Peyer's patch (tissue), 4 donors: ENCODE results near the gene RNGTT.

ENCODE experiments used
- CTCF ChIP-seq, 6 experiments: fragments of 450-650 bp in 4 of 6; fragments of 200-600 bp in 2 of 6; sonication (generic) in 1 of 6; IDR thresholded peaks; one replicate each; pipeline ENCODE4 v1.5.1; 2017 to 2019; ENCODE audit warnings: antibody characterized with exemption in 6 of 6, mild to moderate bottlenecking in 3 of 6, moderate library complexity in 1 of 6
- POLR2A ChIP-seq, 2 donors: fragments of 450-650 bp; IDR thresholded peaks; one replicate each; pipeline ENCODE4 v1.5.1; 2017; ENCODE audit warnings: antibody characterized with exemption in 2 of 2, mild to moderate bottlenecking in 2 of 2, moderate library complexity in 2 of 2

- no peak for TF ChIP-seq CTCF (IDR thresholded peaks at IDR 0.05)
- TF ChIP-seq POLR2A (IDR thresholded peaks at IDR 0.05): no peak
These were observed 291.8 kb downstream of the RNGTT start for GRCh38 chr6:88671624-88672023.
